Stimulated activated CD4-positive, alpha-beta T cell treated with anti-CD3 and anti-CD28 coated beads, Interleukin-15, amount 100 ng/mL, for 48 hours (primary cell): ENCODE measurements around the gene MGARP.
"Not testable (repeated sequence)": the region's sequence is repeated elsewhere in the genome, so short reads cannot be mapped to it uniquely, and the experiment has no call there.

Source experiments
- DNase-seq, 2 donors: peaks; one replicate each; pipeline ENCODE4 v3.0.0-alpha.2; 2020; ENCODE audit warnings: low read depth in 2 of 2

Gene MGARP

GRCh38 chr4:139279760-139280620, at the start of gene MGARP:
Gene MGARP, minus strand, starts transcription at chr4:139280225. Its CDS starts 67 bp downstream, at chr4:139280158.
- peak in 1 of 2 donors; percentile 24 for DNase-seq

- DNase-seq, result no peak
Measured at GRCh38 chr4:139329665-139330200, 49.7 kb upstream of the MGARP start.

GRCh38 chr4:139324620-139325019, 44.6 kb upstream of the MGARP start:
- no peak for DNase-seq

GRCh38 chr4:139322541-139322940, 42.5 kb upstream of the MGARP start:
- not testable (repeated sequence) for DNase-seq

GRCh38 chr4:139322070-139322469, 42.0 kb upstream of the MGARP start:
- not testable (repeated sequence) for DNase-seq

- no peak for DNase-seq
Measured at GRCh38 chr4:139319571-139319970, 39.5 kb upstream of the MGARP start.

GRCh38 chr4:139317635-139318034, 37.6 kb upstream of the MGARP start:
- no peak for DNase-seq

GRCh38 chr4:139316733-139317132, 36.7 kb upstream of the MGARP start:
- no peak for DNase-seq

- DNase-seq, result no peak
Measured at GRCh38 chr4:139315221-139315675, 35.2 kb upstream of the MGARP start.

GRCh38 chr4:139314047-139314800, 34.2 kb upstream of the MGARP start:
- no peak for DNase-seq

- not testable (repeated sequence) for DNase-seq
Measured at GRCh38 chr4:139313414-139313813, 33.4 kb upstream of the MGARP start.

GRCh38 chr4:139312552-139313332, 32.7 kb upstream of the MGARP start:
- no peak for DNase-seq

- DNase-seq, result no peak
Measured at GRCh38 chr4:139311909-139312308, 31.9 kb upstream of the MGARP start.

GRCh38 chr4:139304920-139305319, 24.9 kb upstream of the MGARP start:
- DNase-seq, result no peak

- peak; percentile 45 to 47 for DNase-seq
Measured at GRCh38 chr4:139301821-139302611, 22.0 kb upstream of the MGARP start, which contains the start of gene NDUFC1. Gene NDUFC1, minus strand, starts transcription at chr4:139302477. Its CDS starts 6,679 bp downstream, at chr4:139295798.

GRCh38 chr4:139301113-139301820, 21.2 kb upstream of the MGARP start, which contains the start of gene NAA15:
Gene NAA15, plus strand, starts transcription at chr4:139301505. Its CDS starts 273 bp downstream, at chr4:139301778.
- peak; percentile 95 to 98 for DNase-seq

GRCh38 chr4:139300431-139301112, 20.5 kb upstream of the MGARP start:
- DNase-seq, result no peak

GRCh38 chr4:139299536-139299935, 19.5 kb upstream of the MGARP start:
- no peak for DNase-seq

- no peak for DNase-seq
Measured at GRCh38 chr4:139297001-139297410, 17.0 kb upstream of the MGARP start.
